ENCODE measurements around the gene CEMP1.

DNA sequence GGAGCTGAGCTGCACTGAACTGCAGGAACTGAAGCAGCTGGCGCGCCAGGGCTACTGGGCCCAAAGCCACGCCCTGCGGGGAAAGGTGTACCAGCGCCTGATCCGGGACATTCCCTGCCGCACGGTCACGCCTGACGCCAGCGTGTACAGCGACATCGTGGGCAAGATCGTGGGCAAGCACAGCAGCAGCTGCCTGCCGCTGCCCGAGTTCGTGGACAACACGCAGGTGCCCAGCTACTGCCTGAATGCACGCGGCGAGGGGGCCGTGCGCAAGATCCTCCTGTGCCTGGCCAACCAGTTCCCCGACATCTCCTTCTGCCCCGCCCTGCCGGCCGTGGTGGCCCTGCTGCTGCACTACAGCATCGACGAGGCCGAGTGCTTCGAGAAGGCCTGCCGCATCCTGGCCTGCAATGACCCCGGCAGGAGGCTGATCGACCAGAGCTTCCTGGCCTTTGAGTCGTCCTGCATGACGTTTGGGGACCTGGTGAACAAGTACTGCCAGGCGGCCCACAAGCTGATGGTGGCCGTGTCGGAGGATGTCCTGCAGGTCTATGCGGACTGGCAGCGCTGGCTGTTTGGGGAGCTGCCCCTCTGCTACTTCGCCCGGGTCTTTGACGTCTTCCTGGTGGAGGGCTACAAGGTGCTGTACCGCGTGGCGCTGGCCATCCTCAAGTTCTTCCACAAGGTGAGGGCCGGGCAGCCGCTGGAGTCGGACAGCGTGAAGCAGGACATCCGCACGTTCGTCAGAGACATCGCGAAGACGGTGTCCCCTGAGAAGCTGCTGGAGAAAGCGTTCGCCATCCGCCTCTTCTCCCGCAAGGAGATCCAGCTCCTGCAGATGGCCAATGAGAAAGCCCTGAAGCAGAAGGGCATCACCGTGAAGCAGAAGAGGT, 34.7 kb downstream of the CEMP1 start:
- TF ChIP-seq, protein P1, sequence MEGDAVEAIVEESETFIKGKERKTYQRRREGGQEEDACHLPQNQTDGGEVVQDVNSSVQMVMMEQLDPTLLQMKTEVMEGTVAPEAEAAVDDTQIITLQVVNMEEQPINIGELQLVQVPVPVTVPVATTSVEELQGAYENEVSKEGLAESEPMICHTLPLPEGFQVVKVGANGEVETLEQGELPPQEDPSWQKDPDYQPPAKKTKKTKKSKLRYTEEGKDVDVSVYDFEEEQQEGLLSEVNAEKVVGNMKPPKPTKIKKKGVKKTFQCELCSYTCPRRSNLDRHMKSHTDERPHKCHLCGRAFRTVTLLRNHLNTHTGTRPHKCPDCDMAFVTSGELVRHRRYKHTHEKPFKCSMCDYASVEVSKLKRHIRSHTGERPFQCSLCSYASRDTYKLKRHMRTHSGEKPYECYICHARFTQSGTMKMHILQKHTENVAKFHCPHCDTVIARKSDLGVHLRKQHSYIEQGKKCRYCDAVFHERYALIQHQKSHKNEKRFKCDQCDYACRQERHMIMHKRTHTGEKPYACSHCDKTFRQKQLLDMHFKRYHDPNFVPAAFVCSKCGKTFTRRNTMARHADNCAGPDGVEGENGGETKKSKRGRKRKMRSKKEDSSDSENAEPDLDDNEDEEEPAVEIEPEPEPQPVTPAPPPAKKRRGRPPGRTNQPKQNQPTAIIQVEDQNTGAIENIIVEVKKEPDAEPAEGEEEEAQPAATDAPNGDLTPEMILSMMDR (conservative IDR thresholded peaks at IDR 0.05): no peak
- no peak for TF ChIP-seq EZH2 (IDR thresholded peaks at IDR 0.05; ENCODE audit: low read depth)
